H54 (cell line): ENCODE measurements around the gene FRZB.

Source experiments
- DNase-seq: peaks from one replicate; pipeline ENCODE4 v3.0.0; 2011; ENCODE audit warnings: low spot score, mixed read lengths; ENCODE audit not compliant: insufficient read length
- FAIRE-seq: peaks from 3 replicates; lab custom pipeline; 2011; peaks lifted over from hg19 to GRCh38; lab: Jason Lieb, UNC
- POLR2A ChIP-seq: IDR thresholded peaks from 2 replicates; pipeline ENCODE4 v1.6.1; 2011; ENCODE audit warnings: low read depth, mild to moderate bottlenecking, low read length

The FRZB gene

GRCh38 chr2:182866461-182867406 is at the start of gene FRZB:
Gene FRZB (minus strand): TSS chr2:182866637. CDS start chr2:182866552, 85 bp downstream.
- TF ChIP-seq POLR2A: no peak; the same call in 1 of the 2 replicates
- no peak for DNase-seq
- FAIRE-seq: no peak

GRCh38 chr2:182915369-182916326 is 49.2 kb upstream of the FRZB start:
- FAIRE-seq: peak; percentile 98
- TF ChIP-seq POLR2A: no peak
- peak; percentile 69 for DNase-seq

- FAIRE-seq (no peak), DNase-seq (no peak)
- TF ChIP-seq POLR2A: no peak
Observed at GRCh38 chr2:182914852-182915251, 48.4 kb upstream of the FRZB start.

GRCh38 chr2:182913064-182913463 is 46.6 kb upstream of the FRZB start:
- DNase-seq: no peak
- no peak for FAIRE-seq
- no peak for TF ChIP-seq POLR2A

- TF ChIP-seq POLR2A: no peak
- FAIRE-seq (no peak), DNase-seq (no peak)
Observed at GRCh38 chr2:182912518-182912915, 46.1 kb upstream of the FRZB start.

- no peak for TF ChIP-seq POLR2A
- FAIRE-seq (no peak), DNase-seq (no peak)
Observed at GRCh38 chr2:182911813-182912517, 45.5 kb upstream of the FRZB start.

- FAIRE-seq: no peak
- no peak for DNase-seq
- no peak for TF ChIP-seq POLR2A
Observed at GRCh38 chr2:182910965-182911364, 44.5 kb upstream of the FRZB start.

- no peak for TF ChIP-seq POLR2A
- no peak for FAIRE-seq
Observed at GRCh38 chr2:182907081-182907830, 40.8 kb upstream of the FRZB start.

GRCh38 chr2:182906454-182906853 is 40.0 kb upstream of the FRZB start:
- no peak for DNase-seq
- FAIRE-seq: no peak
- no peak for TF ChIP-seq POLR2A

More at GRCh38 chr2:182907081-182907830, 40.8 kb upstream of the FRZB start:
- DNase-seq: no peak

GRCh38 chr2:182904844-182905243 is 38.4 kb upstream of the FRZB start:
- FAIRE-seq (no peak), DNase-seq (no peak)
- no peak for TF ChIP-seq POLR2A

- FAIRE-seq (no peak), DNase-seq (no peak)
- no peak for TF ChIP-seq POLR2A
Observed at GRCh38 chr2:182903566-182903965, 37.1 kb upstream of the FRZB start.

- DNase-seq: no peak
- no peak for TF ChIP-seq POLR2A
- FAIRE-seq: no peak
Observed at GRCh38 chr2:182901748-182902147, 35.3 kb upstream of the FRZB start.
